K562 (cell line): ENCODE results near the gene MOB3C. TPM values are rescaled to one million over a fixed set of nuclear protein-coding genes. Genes with fewer than 3 reads are reported as not detected.

Experiments
- ADNP ChIP-seq: fragments of 200-800 bp; sonication (Bioruptor generic); IDR thresholded peaks from 2 replicates; pipeline ENCODE4 v1.6.1; 2016; ENCODE audit warnings: missing genetic modification characterization, missing compliant biosample characterization
- HIVEP1 ChIP-seq: fragments of 250-450 bp; sonication (Bioruptor Pico); IDR thresholded peaks from 2 replicates; pipeline ENCODE4 v1.4.0; 2020; ENCODE audit warnings: mild to moderate bottlenecking
- HLTF ChIP-seq: fragments of 450-650 bp; IDR thresholded peaks from 2 replicates; pipeline ENCODE4 v1.6.1; 2016
- KLF16 ChIP-seq: IDR thresholded peaks from 2 replicates; pipeline ENCODE4 v1.6.1; 2016; ENCODE audit warnings: antibody characterized with exemption
- MIER1 ChIP-seq: fragments of 450-650 bp; IDR thresholded peaks from 2 replicates; pipeline ENCODE4 v1.6.1; 2016; ENCODE audit warnings: antibody characterized with exemption, mild to moderate bottlenecking, low read depth
- NCOA1 ChIP-seq: fragments of 450-650 bp; IDR thresholded peaks from 2 replicates; pipeline ENCODE4 v1.6.1; 2016; ENCODE audit warnings: low read depth
- NFE2 ChIP-seq: IDR thresholded peaks from 2 replicates; pipeline ENCODE4 v1.6.1; 2014; ENCODE audit warnings: antibody characterized with exemption, low read depth
- RAD21 ChIP-seq, 2 experiments: fragments of 250-450 bp in 1 of 2; fragments of 450-650 bp in 1 of 2; sonication (Bioruptor Pico) in 1 of 2; formaldehyde crosslinking in 1 of 2; IDR thresholded peaks in 1 of 2; conservative IDR thresholded peaks in 1 of 2; 2 replicates each; pipeline versions ENCODE4 v1.4.0 to v1.8.0; 2020 to 2022; ENCODE audit warnings: mild to moderate bottlenecking in 2 of 2, moderate library complexity in 1 of 2
- SMAD3 ChIP-seq: fragments of 450-650 bp; formaldehyde crosslinking; conservative IDR thresholded peaks from 2 replicates; pipeline ENCODE4 v1.4.0; 2020; ENCODE audit warnings: mild to moderate bottlenecking
- SMARCC2 ChIP-seq: fragments of 450-650 bp; IDR thresholded peaks from 2 replicates; pipeline ENCODE4 v1.6.1; 2017; ENCODE audit warnings: antibody characterized with exemption, moderate library complexity, mild to moderate bottlenecking, low read depth
- STAT5B ChIP-seq: fragments of 250-450 bp; sonication (Bioruptor Pico); IDR thresholded peaks from 2 replicates; pipeline ENCODE4 v1.8.0; 2021; ENCODE audit warnings: mild to moderate bottlenecking, inconsistent platforms
- TCF7 ChIP-seq: sonication (generic); IDR thresholded peaks from 2 replicates; pipeline ENCODE4 v1.6.1; 2016; ENCODE audit warnings: antibody characterized with exemption, borderline replicate concordance
- TEAD4 ChIP-seq, 2 experiments: sonication (generic) in 1 of 2; formaldehyde crosslinking in 1 of 2; IDR thresholded peaks; 2 replicates each; pipeline versions ENCODE4 v1.6.1 to v1.8.0; 2012 to 2022; ENCODE audit warnings: borderline replicate concordance in 1 of 2, inconsistent platforms in 1 of 2, low read length in 1 of 2, mild to moderate bottlenecking in 1 of 2, missing genetic modification reagents in 1 of 2
- TRIM28 ChIP-seq: fragments of 450-650 bp; IDR thresholded peaks from 2 replicates; pipeline ENCODE4 v1.6.1; 2017
- WHSC1 ChIP-seq: IDR thresholded peaks from one replicate; pipeline ENCODE4 v1.6.1; 2012; ENCODE audit warnings: low read length, control low read depth, inconsistent platforms
- YBX1 ChIP-seq: fragments of 450-650 bp; IDR thresholded peaks from 2 replicates; pipeline ENCODE4 v1.7.1; 2016; ENCODE audit warnings: mild to moderate bottlenecking
- ZNF175 ChIP-seq: fragments of 200-800 bp; sonication (Bioruptor generic); IDR thresholded peaks from 2 replicates; pipeline ENCODE4 v1.6.1; 2016; ENCODE audit warnings: low read depth, mild to moderate bottlenecking, missing genetic modification characterization, missing compliant biosample characterization
- ZNF583 ChIP-seq: fragments of 250-450 bp; sonication (Bioruptor Pico); IDR thresholded peaks from 2 replicates; pipeline ENCODE4 v1.4.0; 2020
- ZNF695 ChIP-seq: fragments of 450-650 bp; formaldehyde crosslinking; IDR thresholded peaks from 2 replicates; pipeline ENCODE4 v1.4.0; 2020; ENCODE audit warnings: mild to moderate bottlenecking, moderate library complexity
- ZNF76 ChIP-seq: fragments of 250-450 bp; sonication (Bioruptor Pico); IDR thresholded peaks from 2 replicates; pipeline ENCODE4 v1.4.0; 2020; ENCODE audit warnings: mild to moderate bottlenecking, moderate library complexity, borderline replicate concordance
- polyA plus RNA-seq, 8 experiments: library from polyadenylated mRNA; depleted of rRNA in 4 of 8; stranded (reverse) in 5 of 8; unstranded in 3 of 8; fragments of >200 nt; fragmentation: Nextera tagmentation in 2 of 8; fragmentation: Illumina TruSeq in 1 of 8; extraction: Ambion mirVana in 2 of 8; extraction: Trizol in 1 of 8; gene quantifications; 2 replicates each; pipeline versions ENCODE4 v1.2.1 to v1.2.3, GENCODE V29; 2011 to 2014; ENCODE audit warnings: inconsistent platforms in 1 of 8, missing spikeins in 1 of 8
- total RNA-seq, 7 experiments: library from RNA; depleted of rRNA in 6 of 7; stranded (reverse); fragments of >200 nt in 6 of 7; fragmentation: Illumina TruSeq in 2 of 7; extraction: Trizol in 2 of 7; gene quantifications; 2 replicates each; pipeline versions ENCODE4 v1.2.1 to v1.2.3, GENCODE V29; 2011 to 2021; ENCODE audit warnings: low replicate concordance in 1 of 7
- TF ChIP-seq, protein P1 (sequence below): sonication (generic); formaldehyde crosslinking; IDR thresholded peaks from 2 replicates; pipeline ENCODE4 v1.8.0; 2022; ENCODE audit warnings: mild to moderate bottlenecking, low read depth, missing genetic modification reagents
- TF ChIP-seq, protein P2 (sequence below): IDR thresholded peaks from 2 replicates; pipeline ENCODE4 v1.6.1; 2011; ENCODE audit warnings: borderline replicate concordance, low read depth, mild to moderate bottlenecking, moderate library complexity, low read length; ENCODE audit not compliant: insufficient read depth, poor library complexity, severe bottlenecking
- TF ChIP-seq, protein P3 (sequence below): fragments of 450-650 bp; conservative IDR thresholded peaks from 2 replicates; pipeline ENCODE4 v1.6.1; 2016; ENCODE audit warnings: missing genetic modification characterization, low read depth, mild to moderate bottlenecking, control low read depth, missing compliant biosample characterization
- TF ChIP-seq, protein P4 (sequence below): fragments of 450-650 bp; formaldehyde crosslinking; IDR thresholded peaks from 2 replicates; pipeline ENCODE4 v1.4.0; 2020; ENCODE audit warnings: mild to moderate bottlenecking, moderate library complexity

Gene MOB3C
- total and polyA plus RNA-seq, 9 of the 15 experiments (the other 6 are each of a cell fraction or from before 2014, with no cell fraction given): 1.0 to 7.5 (median 3.7) TPM

DNA sequence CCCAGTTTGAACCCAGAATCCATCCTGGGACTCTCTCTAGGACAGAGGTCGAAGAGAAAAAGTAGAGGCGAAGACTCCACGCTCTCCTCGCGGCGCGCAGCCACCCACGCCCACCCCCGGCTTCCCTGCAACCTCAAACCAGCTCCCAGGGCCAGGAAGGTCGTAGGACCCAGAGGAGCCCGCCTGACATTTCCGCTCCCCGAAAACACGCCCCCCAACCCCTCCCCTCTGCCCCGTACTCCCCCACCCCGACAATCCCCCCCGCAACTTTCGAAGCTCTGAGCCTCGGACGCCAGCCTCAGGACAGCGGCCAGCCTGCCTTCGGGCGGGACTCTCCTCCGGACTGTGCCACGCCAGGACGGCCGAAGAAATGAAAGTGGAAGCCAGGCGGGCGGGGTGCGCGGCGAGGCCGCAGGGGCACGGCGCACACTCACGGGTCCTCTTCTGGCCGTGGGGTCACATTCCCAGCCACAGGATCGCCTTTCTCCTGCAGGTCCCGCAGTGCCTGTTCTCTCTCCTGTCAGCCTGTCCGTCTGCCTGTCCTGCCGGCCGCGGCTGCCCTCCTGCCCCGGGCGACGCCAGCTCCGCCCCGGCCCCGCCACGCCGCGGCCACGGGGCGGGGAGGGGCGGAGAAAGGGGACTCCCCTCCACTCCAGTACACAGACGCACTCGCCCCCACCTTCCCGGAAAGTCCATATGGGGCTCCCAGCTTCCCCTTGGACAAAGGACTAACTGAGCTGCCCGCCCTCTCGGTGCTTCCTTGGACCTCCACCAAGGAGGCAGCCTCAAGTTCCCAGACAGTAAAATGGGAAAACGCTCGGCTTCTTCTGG lies at the start of gene MOB3C (continued):
- TF ChIP-seq KLF16: no peak
- no peak for TF ChIP-seq NFE2
- no peak for TF ChIP-seq ZNF76 (CRISPR knock-in tag)
- no peak for TF ChIP-seq TCF7
- no peak for TF ChIP-seq SMARCC2
- TF ChIP-seq YBX1: no peak
- no peak for TF ChIP-seq RAD21 (CRISPR knock-in tag; conservative IDR thresholded peaks at IDR 0.05 in 1 of 2, IDR thresholded peaks at IDR 0.05 in 1 of 2)
- no peak for TF ChIP-seq HLTF
- TF ChIP-seq NCOA1: no peak
- TF ChIP-seq ZNF583 (CRISPR knock-in tag): no peak
- no peak for TF ChIP-seq MIER1
- no peak for TF ChIP-seq SMAD3 (CRISPR knock-in tag)
- no peak for TF ChIP-seq HIVEP1 (CRISPR knock-in tag)
- TF ChIP-seq, protein P1, sequence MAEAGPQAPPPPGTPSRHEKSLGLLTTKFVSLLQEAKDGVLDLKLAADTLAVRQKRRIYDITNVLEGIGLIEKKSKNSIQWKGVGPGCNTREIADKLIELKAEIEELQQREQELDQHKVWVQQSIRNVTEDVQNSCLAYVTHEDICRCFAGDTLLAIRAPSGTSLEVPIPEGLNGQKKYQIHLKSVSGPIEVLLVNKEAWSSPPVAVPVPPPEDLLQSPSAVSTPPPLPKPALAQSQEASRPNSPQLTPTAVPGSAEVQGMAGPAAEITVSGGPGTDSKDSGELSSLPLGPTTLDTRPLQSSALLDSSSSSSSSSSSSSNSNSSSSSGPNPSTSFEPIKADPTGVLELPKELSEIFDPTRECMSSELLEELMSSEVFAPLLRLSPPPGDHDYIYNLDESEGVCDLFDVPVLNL (CRISPR knock-in tag): no peak
- TF ChIP-seq TRIM28: no peak
- no peak for TF ChIP-seq STAT5B (CRISPR knock-in tag)
- 0 out of 2 replicates have a peak, but pooled peaks have one; percentile 13 for TF ChIP-seq ZNF175 (CRISPR knock-in tag)
- TF ChIP-seq, protein P2, sequence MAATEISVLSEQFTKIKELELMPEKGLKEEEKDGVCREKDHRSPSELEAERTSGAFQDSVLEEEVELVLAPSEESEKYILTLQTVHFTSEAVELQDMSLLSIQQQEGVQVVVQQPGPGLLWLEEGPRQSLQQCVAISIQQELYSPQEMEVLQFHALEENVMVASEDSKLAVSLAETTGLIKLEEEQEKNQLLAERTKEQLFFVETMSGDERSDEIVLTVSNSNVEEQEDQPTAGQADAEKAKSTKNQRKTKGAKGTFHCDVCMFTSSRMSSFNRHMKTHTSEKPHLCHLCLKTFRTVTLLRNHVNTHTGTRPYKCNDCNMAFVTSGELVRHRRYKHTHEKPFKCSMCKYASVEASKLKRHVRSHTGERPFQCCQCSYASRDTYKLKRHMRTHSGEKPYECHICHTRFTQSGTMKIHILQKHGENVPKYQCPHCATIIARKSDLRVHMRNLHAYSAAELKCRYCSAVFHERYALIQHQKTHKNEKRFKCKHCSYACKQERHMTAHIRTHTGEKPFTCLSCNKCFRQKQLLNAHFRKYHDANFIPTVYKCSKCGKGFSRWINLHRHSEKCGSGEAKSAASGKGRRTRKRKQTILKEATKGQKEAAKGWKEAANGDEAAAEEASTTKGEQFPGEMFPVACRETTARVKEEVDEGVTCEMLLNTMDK: no peak
- TF ChIP-seq WHSC1: no peak
- no peak for TF ChIP-seq ADNP (tag)
- no peak for TF ChIP-seq ZNF695
- no peak for TF ChIP-seq TEAD4 (IDR thresholded peaks at IDR 0.05; ENCODE audit: low read length)
- no peak for TF ChIP-seq TEAD4 (CRISPR knock-in tag; IDR thresholded peaks at IDR 0.05; ENCODE audit: borderline replicate concordance)
- TF ChIP-seq, protein P3, sequence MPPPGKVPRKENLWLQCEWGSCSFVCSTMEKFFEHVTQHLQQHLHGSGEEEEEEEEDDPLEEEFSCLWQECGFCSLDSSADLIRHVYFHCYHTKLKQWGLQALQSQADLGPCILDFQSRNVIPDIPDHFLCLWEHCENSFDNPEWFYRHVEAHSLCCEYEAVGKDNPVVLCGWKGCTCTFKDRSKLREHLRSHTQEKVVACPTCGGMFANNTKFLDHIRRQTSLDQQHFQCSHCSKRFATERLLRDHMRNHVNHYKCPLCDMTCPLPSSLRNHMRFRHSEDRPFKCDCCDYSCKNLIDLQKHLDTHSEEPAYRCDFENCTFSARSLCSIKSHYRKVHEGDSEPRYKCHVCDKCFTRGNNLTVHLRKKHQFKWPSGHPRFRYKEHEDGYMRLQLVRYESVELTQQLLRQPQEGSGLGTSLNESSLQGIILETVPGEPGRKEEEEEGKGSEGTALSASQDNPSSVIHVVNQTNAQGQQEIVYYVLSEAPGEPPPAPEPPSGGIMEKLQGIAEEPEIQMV (tag): no peak
- TF ChIP-seq, protein P4, sequence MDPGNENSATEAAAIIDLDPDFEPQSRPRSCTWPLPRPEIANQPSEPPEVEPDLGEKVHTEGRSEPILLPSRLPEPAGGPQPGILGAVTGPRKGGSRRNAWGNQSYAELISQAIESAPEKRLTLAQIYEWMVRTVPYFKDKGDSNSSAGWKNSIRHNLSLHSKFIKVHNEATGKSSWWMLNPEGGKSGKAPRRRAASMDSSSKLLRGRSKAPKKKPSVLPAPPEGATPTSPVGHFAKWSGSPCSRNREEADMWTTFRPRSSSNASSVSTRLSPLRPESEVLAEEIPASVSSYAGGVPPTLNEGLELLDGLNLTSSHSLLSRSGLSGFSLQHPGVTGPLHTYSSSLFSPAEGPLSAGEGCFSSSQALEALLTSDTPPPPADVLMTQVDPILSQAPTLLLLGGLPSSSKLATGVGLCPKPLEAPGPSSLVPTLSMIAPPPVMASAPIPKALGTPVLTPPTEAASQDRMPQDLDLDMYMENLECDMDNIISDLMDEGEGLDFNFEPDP (CRISPR knock-in tag): no peak
